ENCODE measurements around the gene DSCAM. TPM values are rescaled to one million over a fixed set of nuclear protein-coding genes. Genes with fewer than 3 reads are reported as not detected.

DSCAM gene
- polyA plus RNA-seq, 4 donors, result 0.06 to 0.13 (median 0.11) TPM

- no peak for DNase-seq (ENCODE audit: low read depth in 4 of 4, low spot score in 3 of 4)
Measured at GRCh38 chr21:40625991-40626390, 221.0 kb downstream of the DSCAM start.

- no peak for DNase-seq (ENCODE audit: low read depth in 4 of 4, low spot score in 3 of 4)
Measured at GRCh38 chr21:40623528-40623927, 223.4 kb downstream of the DSCAM start.

- no peak for DNase-seq (ENCODE audit: low read depth in 4 of 4, low spot score in 3 of 4)
Measured at GRCh38 chr21:40622531-40622930, 224.4 kb downstream of the DSCAM start.

GRCh38 chr21:40620386-40621145 lies 226.4 kb downstream of the DSCAM start:
- DNase-seq (ENCODE audit: low read depth in 4 of 4, low spot score in 3 of 4), result no peak

GRCh38 chr21:40618191-40618973 lies 228.6 kb downstream of the DSCAM start:
- no peak for DNase-seq (ENCODE audit: low read depth in 4 of 4, low spot score in 3 of 4)

- DNase-seq (ENCODE audit: low read depth in 4 of 4, low spot score in 3 of 4), result no peak
Measured at GRCh38 chr21:40616377-40616704, 230.6 kb downstream of the DSCAM start.

- DNase-seq (ENCODE audit: low read depth in 4 of 4, low spot score in 3 of 4), result no peak
Measured at GRCh38 chr21:40615505-40616376, 231.2 kb downstream of the DSCAM start.

- no peak for DNase-seq (ENCODE audit: low read depth in 4 of 4, low spot score in 3 of 4)
Measured at GRCh38 chr21:40613546-40614030, 233.4 kb downstream of the DSCAM start.

GRCh38 chr21:40610345-40610744 lies 236.6 kb downstream of the DSCAM start:
- no peak for DNase-seq (ENCODE audit: low read depth in 4 of 4, low spot score in 3 of 4)

GRCh38 chr21:40606341-40606740 lies 240.6 kb downstream of the DSCAM start:
- no peak for DNase-seq (ENCODE audit: low read depth in 4 of 4, low spot score in 3 of 4)

GRCh38 chr21:40605094-40605493 lies 241.9 kb downstream of the DSCAM start:
- DNase-seq (ENCODE audit: low read depth in 4 of 4, low spot score in 3 of 4), result no peak

GRCh38 chr21:40603774-40604173 lies 243.2 kb downstream of the DSCAM start:
- DNase-seq (ENCODE audit: low read depth in 4 of 4, low spot score in 3 of 4), result no peak

- DNase-seq (ENCODE audit: low read depth in 4 of 4, low spot score in 3 of 4), result no peak
Measured at GRCh38 chr21:40602080-40602479, 244.9 kb downstream of the DSCAM start.

- DNase-seq (ENCODE audit: low read depth in 4 of 4, low spot score in 3 of 4), result no peak
Measured at GRCh38 chr21:40595806-40596205, 251.2 kb downstream of the DSCAM start.

GRCh38 chr21:40587736-40588346 lies 259.1 kb downstream of the DSCAM start:
- no peak for DNase-seq (ENCODE audit: low read depth in 4 of 4, low spot score in 3 of 4)

GRCh38 chr21:40586575-40586974 lies 260.4 kb downstream of the DSCAM start:
- DNase-seq (ENCODE audit: low read depth in 4 of 4, low spot score in 3 of 4), result no peak

GRCh38 chr21:40577285-40578043 lies 269.5 kb downstream of the DSCAM start:
- no peak for DNase-seq (ENCODE audit: low read depth in 4 of 4, low spot score in 3 of 4)

- no peak for DNase-seq (ENCODE audit: low read depth in 4 of 4, low spot score in 3 of 4)
Measured at GRCh38 chr21:40575976-40576375, 271.0 kb downstream of the DSCAM start.

- no peak for DNase-seq (ENCODE audit: low read depth in 4 of 4, low spot score in 3 of 4)
Measured at GRCh38 chr21:40569357-40569756, 277.6 kb downstream of the DSCAM start.

- DNase-seq (ENCODE audit: low read depth in 4 of 4, low spot score in 3 of 4), result no peak
Measured at GRCh38 chr21:40568807-40569206, 278.2 kb downstream of the DSCAM start.
